T-helper 2 cell treated with Interferon-gamma antibody and Interleukin-4, amounts not matched to agents 100 ng/mL and 5 ng/mL, for 36 hours (primary cell): ENCODE results near the gene C1orf105. TPM values are rescaled to one million over a fixed set of nuclear protein-coding genes. Genes with fewer than 3 reads are reported as not detected.

Source experiments
- intact Hi-C: fragments of 100-400 bp; cut with micrococcal nuclease; formaldehyde crosslinking; loops from one replicate; pipeline ENCODE4 v1.15.1; 2023
- total RNA-seq: library from RNA; stranded (reverse); gene quantifications from 2 replicates; pipeline ENCODE4 v1.2.3, GENCODE V29; 2022

C1orf105 gene
- total RNA-seq, 1 donor from 2014 or later = not detected

- intact Hi-C loops = loop anchor here (2.0 to 5.0 kb wide), 3 partner anchors 37 to 215 kb away; partner anchors contain the start of gene PIGC
Measured at GRCh38 chr1:172395576-172395975, 24.9 kb upstream of the C1orf105 start.

GRCh38 chr1:172397221-172397620 lies 23.3 kb upstream of the C1orf105 start:
- intact Hi-C loops = loop anchor here (5.0 kb wide), 1 partner anchor 45 kb away; the partner anchor contains the start of gene PIGC

GRCh38 chr1:172397633-172398032 lies 22.9 kb upstream of the C1orf105 start:
- intact Hi-C loops = loop anchor here (2.0 to 5.0 kb wide), 4 partner anchors 29 to 395 kb away; partner anchors contain the start of gene PIGC

GRCh38 chr1:172398193-172398592 lies 22.3 kb upstream of the C1orf105 start:
- intact Hi-C loops = loop anchor here (2.0 to 5.0 kb wide), 4 partner anchors 29 to 395 kb away; partner anchors contain the start of gene PIGC

GRCh38 chr1:172398970-172399755 lies 21.3 kb upstream of the C1orf105 start:
- intact Hi-C loops = loop anchor here (1.0 to 5.0 kb wide), 5 partner anchors 28 to 396 kb away; partner anchors contain the start of gene PIGC

- intact Hi-C loops = loop anchor here (1.0 to 5.0 kb wide), 5 partner anchors 27 to 397 kb away; partner anchors contain the start of gene PIGC
Measured at GRCh38 chr1:172399756-172400721, 20.4 kb upstream of the C1orf105 start.

GRCh38 chr1:172400722-172401105 lies 19.8 kb upstream of the C1orf105 start:
- intact Hi-C loops = no loop called here

- intact Hi-C loops = no loop called here
Measured at GRCh38 chr1:172401477-172401876, 19.0 kb upstream of the C1orf105 start.

GRCh38 chr1:172401892-172402291 lies 18.6 kb upstream of the C1orf105 start:
- intact Hi-C loops = no loop called here

GRCh38 chr1:172402878-172403569 lies 17.5 kb upstream of the C1orf105 start:
- intact Hi-C loops = no loop called here

- intact Hi-C loops = no loop called here
Measured at GRCh38 chr1:172404121-172404520, 16.4 kb upstream of the C1orf105 start.

GRCh38 chr1:172405912-172406311 lies 14.6 kb upstream of the C1orf105 start:
- intact Hi-C loops = no loop called here

- intact Hi-C loops = no loop called here
Measured at GRCh38 chr1:172406968-172407367, 13.5 kb upstream of the C1orf105 start.

- intact Hi-C loops = no loop called here
Measured at GRCh38 chr1:172408958-172409357, 11.5 kb upstream of the C1orf105 start.

GRCh38 chr1:172410027-172410426 lies 10.5 kb upstream of the C1orf105 start:
- intact Hi-C loops = no loop called here

GRCh38 chr1:172411791-172412338 lies 8.6 kb upstream of the C1orf105 start:
- intact Hi-C loops = no loop called here

- intact Hi-C loops = no loop called here
Measured at GRCh38 chr1:172414331-172414730, 6.2 kb upstream of the C1orf105 start.

- intact Hi-C loops = no loop called here
Measured at GRCh38 chr1:172416496-172417035, 3.9 kb upstream of the C1orf105 start.

GRCh38 chr1:172417557-172417956 lies 2.9 kb upstream of the C1orf105 start:
- intact Hi-C loops = no loop called here

- intact Hi-C loops = no loop called here
Measured at GRCh38 chr1:172421974-172422604, 1.6 kb downstream of the C1orf105 start.
